Fibroblast of gingiva (primary cell): ENCODE data around the gene ACOX2.

Experiments
- DNase-seq: peaks from one replicate; pipeline ENCODE4 v3.0.0-alpha.2; 2011; ENCODE audit warnings: low read depth

Gene ACOX2

GRCh38 chr3:58536501-58537411 lies at the start of gene ACOX2:
Gene ACOX2, minus strand, starts transcription at chr3:58537190. Its CDS starts 2,084 bp downstream, at chr3:58535106.
- peak; percentile 69 for DNase-seq

DNA sequence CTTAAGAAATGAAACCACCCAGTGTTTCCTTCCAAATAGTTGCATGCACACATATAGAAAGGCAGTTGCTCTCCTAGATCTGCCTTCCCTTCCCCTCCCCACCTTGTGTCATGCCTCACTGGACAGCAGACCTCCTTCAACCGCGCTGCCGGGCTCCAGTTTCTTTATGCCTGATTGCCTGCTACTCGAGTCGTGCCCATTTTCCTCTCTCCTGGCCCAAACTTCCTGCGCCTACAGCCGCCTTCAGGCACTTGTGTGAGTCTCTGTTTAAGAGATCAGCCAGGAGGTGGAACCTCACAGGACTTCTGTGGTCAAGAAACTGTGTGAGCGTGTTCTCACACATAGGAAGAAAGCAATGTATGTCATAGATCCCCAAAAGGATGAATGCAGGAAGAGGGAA lies 49.0 kb upstream of the ACOX2 start:
- DNase-seq = no peak

- DNase-seq = peak; percentile 87
Measured at GRCh38 chr3:58585005-58585786, 48.2 kb upstream of the ACOX2 start.

DNA sequence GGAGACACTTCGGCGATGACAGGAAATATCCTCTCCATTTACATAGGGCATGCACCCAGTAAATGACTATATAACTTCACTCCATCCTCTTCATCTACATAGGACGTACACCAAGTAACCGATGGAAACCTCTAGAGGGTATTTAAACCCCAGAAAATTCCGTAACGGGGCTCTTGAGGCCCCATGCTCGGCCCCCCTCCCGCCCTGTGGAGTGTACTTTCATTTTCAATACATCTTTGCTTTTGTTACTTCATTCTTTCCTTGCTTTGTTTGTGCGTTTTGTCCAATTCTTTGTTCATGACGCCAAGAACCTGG lies 47.7 kb upstream of the ACOX2 start:
- peak; percentile 46 for DNase-seq

- no peak for DNase-seq
Measured at GRCh38 chr3:58581328-58582091, 44.5 kb upstream of the ACOX2 start.

DNA sequence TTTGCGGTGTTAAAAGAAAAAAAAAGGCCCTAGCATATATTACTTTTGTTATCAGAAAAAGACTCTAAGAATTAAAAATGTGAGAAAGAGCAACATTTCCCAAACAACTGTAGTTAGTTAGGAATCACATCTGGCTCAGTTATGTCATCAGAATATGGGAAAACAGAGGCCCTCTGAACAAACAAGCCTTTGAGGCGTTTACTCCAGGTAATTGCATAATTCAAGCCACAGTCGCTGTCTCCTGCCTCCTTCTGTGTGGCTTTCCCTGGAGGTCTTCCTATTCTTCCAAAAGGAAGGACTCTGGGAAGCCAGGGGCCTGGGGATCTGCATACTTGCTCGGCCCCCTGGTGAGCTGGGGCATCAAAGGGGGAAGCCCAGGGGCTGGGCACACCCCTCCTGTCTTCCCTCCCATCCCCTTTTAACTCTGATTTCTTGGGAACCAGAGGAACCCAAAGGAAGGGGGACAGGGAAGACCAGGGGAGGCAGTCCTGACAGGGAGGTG lies 43.9 kb upstream of the ACOX2 start:
- DNase-seq = peak; percentile 41

- no peak for DNase-seq
Measured at GRCh38 chr3:58578873-58579272, 41.9 kb upstream of the ACOX2 start.

- peak; percentile 96 for DNase-seq
Measured at GRCh38 chr3:58577269-58577821, 40.4 kb upstream of the ACOX2 start, which contains the start of gene FAM107A. Gene FAM107A, minus strand, starts transcription at chr3:58577391. Its CDS starts 7,531 bp downstream, at chr3:58569860.

- DNase-seq = no peak
Measured at GRCh38 chr3:58576716-58577115, 39.7 kb upstream of the ACOX2 start.

DNA sequence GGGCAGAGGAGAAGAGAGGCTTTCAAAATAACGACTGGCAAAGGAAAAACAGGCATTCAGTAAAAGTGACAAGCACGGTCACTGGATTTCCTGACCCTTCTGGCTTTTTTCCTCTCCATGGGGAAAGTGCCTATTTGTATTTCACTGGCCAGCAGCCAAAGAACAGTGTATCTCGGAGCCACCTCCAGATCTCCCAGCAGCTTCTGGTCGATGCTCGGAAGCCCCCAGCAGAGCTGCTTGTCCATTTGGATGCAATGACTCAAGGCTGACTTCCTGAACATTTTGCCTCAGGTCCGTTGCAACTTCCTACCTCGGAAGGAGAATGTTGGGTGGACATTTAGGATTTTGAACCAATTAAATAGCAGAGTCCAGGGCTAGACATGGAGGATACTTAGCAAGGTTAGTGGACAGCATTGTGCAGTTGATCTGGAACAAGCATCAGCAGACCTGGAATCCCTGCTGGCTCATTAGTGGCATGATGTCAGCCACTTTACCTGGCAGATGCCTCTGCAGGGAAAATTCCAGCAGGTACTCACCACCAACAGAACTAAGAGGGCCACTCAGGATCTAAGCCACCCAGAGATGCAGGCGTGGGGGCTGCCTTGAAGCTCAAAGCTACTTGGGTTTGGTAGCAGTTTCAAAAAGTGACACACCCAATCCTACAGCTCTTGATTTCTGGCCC lies 39.1 kb upstream of the ACOX2 start:
- DNase-seq = peak; percentile 44

DNA sequence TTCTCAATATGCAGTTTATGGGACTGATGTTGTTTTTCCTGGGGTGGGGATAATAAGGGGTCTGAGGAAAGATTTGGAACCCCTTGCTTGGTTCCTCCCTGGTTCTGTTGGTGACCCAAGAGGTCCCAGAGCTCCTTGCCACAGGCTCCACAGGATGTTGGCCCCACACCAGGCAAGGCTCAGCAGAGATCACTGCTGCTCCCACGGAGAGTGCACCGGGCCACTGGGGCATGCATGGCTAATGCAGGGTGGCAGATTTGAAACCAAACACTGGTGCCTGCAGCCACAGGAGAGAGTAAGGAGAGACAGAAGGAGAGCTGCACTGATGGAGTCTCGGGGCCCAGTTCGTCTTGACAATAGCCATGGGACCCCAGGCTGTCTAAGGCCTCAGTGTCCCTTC lies 37.7 kb upstream of the ACOX2 start:
- DNase-seq = no peak

DNA sequence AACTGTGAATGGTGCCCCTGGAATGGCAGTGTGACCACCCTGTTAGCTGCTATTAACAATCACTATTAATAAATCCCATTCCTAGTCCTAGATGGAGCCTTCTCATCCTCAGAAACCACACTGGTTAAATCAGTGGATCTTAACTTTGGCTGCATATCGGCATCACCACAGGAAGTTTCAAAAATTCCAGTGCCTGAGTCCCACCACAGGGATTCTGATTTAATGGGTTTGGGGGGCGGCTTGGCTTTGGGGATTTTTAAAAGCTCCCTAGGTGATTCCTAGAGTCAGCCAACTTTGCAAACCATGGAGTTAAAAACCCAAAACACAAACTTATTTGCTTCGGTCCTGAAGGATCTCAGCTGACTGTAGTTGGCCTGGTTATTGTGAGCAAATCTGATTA lies 37.1 kb upstream of the ACOX2 start:
- DNase-seq = no peak

- peak; percentile 57 for DNase-seq
Measured at GRCh38 chr3:58573640-58574039, 36.6 kb upstream of the ACOX2 start.

DNA sequence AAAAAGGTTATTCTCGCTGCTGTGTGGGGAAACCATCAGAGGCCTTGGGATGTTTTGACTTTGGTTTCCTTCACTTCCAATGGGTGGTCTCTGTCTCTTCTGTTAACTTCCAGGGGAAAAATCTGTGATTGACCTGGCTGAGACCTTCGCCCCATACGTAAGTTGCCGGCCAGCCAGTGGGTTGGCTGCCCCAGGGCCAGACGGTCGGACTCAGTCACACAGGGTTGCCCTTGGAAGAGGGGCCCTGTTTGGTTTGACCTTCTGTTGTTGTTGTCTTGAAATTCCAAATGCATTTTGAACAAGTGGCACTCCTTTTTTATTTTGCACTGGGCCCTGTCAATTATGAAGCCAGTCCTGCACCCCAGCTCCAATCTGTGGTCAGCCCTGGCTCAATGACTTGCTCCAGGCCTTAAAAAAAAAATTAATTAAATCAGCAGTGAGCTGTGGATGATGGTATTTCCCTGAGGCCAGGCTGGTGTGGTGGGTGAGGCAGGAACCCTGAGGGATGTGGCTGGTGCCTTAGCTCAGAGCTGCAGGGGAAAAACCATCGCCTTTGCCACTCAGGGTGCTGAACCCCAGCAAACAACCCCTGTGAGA lies 35.7 kb upstream of the ACOX2 start:
- DNase-seq = no peak

GRCh38 chr3:58572013-58572633 lies 35.1 kb upstream of the ACOX2 start:
- DNase-seq = peak; percentile 56

GRCh38 chr3:58570851-58571250 lies 33.9 kb upstream of the ACOX2 start:
- DNase-seq = no peak

DNA sequence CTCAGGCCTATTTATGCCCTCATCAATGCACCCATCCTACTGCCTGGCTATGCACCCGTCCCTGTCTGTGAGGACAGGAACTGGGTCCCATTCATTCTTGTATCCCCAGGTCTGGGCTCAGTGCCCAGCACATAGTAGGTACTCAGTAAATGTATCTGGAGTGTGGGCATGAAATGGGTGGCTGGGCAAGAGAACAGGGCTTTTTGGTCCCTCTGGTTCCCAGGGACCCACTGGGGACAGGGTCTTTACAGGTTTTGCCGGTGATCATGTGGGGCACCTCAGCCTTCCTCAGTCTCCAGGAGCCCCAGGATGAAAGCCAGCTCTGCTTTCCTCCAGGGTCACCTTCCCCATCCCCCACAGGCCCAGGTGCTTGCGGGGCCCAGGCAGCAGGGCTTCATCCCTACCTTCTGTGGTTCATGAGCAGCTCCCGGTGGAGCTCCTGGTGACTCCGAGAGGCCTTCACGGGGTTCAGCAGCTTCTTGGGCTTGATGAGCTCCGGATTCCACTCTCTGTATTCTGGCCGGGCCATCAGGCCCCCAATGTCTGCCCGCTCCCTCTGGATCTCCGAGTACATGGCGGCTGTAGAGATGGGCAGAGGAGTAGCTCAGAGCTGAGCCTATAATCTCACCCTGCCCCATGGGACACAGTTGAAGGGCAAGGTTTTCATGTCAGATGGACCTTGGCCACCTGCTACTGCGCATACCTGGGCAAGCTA lies 32.5 kb upstream of the ACOX2 start:
- DNase-seq = no peak

GRCh38 chr3:58568572-58569286 lies 31.7 kb upstream of the ACOX2 start:
- DNase-seq = peak; percentile 66

DNA sequence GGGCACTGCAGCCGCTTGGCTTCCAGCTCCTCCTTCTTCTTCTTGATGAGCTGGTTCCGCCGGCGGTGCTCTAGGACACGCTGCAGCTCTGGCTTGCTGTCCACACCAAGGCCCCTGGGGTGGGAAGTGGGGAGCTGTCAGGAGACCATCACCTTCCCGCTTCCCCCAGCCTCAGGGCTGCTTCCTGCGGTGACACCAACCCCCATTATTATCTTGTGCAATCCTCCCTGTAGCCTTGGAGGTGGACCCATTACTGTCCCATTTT lies 30.2 kb upstream of the ACOX2 start:
- DNase-seq = no peak
